ENCODE results near the gene GAB4.

DNA sequence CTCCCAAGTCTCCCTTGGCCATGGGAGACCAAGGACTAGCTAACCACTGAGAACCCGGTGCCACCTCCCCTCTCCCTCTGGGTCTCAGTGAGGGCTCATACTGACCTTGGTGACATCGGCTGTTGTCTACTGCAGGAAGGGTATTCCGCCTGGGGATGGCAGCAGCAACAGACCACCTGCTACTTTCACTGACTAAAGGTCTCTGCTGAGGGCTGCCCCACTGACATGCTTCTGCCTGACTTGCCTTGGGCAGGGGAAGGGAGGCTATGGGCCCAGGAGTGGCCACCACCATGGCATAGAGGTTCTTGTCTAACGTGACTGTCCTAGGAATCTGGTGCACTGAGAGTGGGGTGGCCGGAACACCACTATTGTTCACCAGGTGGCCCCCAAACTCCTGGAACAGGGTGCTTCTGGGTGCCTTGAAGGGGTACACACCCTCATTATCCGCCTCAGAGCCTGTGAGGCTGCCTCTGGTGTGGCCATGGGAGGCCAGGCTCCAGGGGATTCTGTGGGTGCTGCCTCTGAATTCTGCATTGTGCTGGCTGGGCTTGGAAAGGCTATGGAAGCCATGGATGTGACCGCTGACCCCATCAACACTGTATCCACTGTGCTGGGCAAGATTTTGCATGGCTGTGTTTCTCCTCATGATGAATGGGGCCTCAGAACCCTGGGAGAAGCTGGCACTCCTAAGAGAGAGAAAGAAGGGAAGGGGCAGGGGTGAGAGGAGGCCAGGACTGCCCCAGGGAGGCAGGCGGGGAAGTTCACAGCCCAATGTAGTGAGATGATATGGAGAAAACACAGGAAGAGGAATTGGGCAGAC, 38.3 kb downstream of the GAB4 start:
- TF ChIP-seq, protein P1, sequence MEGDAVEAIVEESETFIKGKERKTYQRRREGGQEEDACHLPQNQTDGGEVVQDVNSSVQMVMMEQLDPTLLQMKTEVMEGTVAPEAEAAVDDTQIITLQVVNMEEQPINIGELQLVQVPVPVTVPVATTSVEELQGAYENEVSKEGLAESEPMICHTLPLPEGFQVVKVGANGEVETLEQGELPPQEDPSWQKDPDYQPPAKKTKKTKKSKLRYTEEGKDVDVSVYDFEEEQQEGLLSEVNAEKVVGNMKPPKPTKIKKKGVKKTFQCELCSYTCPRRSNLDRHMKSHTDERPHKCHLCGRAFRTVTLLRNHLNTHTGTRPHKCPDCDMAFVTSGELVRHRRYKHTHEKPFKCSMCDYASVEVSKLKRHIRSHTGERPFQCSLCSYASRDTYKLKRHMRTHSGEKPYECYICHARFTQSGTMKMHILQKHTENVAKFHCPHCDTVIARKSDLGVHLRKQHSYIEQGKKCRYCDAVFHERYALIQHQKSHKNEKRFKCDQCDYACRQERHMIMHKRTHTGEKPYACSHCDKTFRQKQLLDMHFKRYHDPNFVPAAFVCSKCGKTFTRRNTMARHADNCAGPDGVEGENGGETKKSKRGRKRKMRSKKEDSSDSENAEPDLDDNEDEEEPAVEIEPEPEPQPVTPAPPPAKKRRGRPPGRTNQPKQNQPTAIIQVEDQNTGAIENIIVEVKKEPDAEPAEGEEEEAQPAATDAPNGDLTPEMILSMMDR (conservative IDR thresholded peaks at IDR 0.05; ENCODE audit: low read length), result peak; percentile 24; the same call in 1 of the 2 replicates
- no peak for TF ChIP-seq EZH2phosphoT487 (IDR thresholded peaks at IDR 0.05; ENCODE audit: borderline replicate concordance)
